HG03354 (cell line): ENCODE data around the gene PPP1R1A.

Experiments
- ATAC-seq: cut with Tn5 transposase; IDR thresholded peaks from one replicate; pipeline ENCODE4 v1.9.1; 2021; ENCODE audit warnings: mild to moderate bottlenecking; ENCODE audit not compliant: unreplicated experiment, poor library complexity, severe bottlenecking

PPP1R1A gene

DNA sequence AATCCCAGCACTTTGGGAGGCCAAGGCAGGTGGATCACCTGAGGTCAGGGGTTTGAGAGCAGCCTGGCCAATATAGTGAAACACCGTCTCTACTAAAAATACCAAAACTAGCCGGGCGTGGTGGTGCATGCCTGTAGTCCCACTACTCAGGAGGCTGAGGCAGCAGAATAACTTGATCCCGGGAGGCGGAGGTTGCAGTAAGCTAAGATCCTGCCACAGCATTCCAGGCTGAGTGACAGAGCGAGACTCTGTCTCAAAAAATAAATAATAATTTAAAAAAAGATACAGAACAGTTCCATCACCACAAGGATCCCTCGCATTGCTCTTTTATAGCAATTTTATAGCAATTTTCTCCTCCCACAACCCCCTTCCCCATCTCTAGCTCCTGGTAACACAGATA lies 43.7 kb downstream of the PPP1R1A start:
- no peak for ATAC-seq

DNA sequence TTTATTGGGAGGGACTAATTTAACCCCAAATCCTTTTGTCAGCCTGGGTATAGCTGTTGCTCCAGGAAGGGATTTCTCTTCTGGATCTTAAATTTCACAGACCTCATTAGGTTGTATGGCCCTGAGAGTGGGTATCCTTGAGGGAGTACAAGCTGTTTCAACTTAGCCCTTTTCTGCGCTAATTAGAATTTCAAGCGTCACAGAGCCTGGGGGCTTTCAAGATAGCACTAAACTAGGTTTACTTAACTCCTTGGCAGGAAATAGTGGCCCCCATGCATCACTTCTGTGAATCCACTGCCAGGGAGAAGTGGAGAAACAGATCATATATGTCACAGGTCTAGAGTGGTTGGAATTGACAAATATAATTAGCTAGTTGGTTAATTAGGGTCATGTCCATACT lies 44.9 kb downstream of the PPP1R1A start:
- no peak for ATAC-seq

DNA sequence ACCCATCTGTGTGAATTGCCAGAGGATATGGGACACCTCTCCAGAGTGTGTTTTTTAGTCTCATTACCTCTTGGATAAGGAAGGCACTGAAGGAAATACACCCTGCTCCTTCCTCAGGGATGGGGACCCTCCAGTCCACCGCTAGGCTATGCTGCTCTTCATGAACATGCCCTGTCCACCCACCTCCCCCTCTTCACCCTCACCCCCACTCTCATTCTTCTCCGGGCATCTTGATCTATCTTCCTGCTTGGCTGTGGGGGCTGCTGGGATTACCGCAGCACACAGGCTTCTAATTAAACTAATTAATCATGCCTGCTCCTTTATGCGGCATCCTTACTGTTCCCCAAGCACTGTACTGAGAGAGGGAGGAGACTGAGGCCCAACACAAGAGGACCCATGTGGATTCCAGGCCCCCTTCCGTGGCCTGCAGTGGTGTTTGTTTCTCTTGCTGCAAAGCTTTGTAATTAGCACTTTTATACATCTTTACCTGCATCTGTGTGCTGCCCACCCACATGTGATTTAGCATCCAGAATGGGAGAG lies 46.6 kb downstream of the PPP1R1A start:
- no peak for ATAC-seq

GRCh38 chr12:54538136-54538700 lies 50.2 kb downstream of the PPP1R1A start:
- no peak for ATAC-seq

DNA sequence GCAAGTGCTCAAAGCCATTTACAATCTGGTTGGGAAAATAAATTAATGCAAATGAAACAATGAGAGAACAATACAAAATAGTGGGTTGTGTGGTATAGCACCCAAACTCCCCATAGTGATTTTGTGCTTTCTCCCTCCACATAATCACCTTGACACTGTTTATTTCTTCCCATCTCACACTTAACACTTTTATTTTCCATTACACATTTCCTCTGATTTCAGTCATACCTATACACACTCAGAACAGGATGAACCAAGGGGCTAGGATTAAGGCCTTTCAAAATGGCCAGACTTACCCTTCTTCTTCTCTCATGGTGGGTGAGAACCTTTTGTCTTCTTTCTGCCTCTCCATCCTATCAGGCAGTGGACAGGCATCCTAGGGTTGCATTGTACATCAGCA lies 53.0 kb downstream of the PPP1R1A start:
- no peak for ATAC-seq

- no peak for ATAC-seq
Observed at GRCh38 chr12:54529581-54529980, 58.9 kb downstream of the PPP1R1A start.
